ENCODE results near the gene RNF38.
"Not testable (repeated sequence)": the region's sequence is repeated elsewhere in the genome, so short reads cannot be mapped to it uniquely, and the experiment has no call there.

RNF38 gene

DNA sequence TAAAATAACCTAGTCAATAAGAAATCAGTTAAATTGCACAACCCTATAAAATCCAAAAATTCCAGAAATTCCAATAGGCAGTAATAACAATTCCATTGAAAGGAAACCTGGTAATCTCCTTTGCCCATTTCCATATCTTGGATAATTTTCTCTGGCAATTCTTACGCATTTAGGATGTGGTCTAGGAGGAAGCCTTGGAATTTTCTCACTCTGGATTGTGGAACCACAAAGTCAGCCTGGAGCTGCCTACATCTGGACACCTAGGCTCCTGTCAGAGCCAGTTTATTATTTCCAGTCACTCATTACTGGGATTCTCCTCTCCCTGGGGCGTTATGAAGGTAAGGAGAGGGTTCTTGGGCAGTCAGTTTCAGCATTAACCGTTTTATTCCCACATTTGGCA is 101.5 kb downstream of the RNF38 start:
- in situ Hi-C loops (cut with MboI; ENCODE audit: low sequenced_read_pairs), result no loop called here

DNA sequence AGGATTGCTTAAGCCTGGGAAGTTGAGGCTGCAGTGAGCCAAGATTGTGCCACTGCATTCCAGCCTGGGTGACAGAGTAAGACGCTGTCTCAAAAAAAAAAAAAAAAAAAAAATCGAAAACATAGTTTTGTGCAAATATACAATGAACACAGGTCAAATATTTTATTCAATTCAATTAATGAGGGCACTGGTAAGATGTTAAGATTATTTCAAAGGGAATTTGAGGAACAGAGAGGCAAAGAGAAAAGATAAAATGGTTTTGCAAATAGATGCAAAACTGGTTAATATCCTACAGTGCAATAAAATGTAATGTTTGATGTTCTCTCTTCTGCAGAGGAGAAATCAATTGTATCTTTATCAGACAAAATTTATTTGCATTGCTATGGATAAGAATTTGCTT is 102.3 kb downstream of the RNF38 start:
- in situ Hi-C loops (cut with MboI; ENCODE audit: low sequenced_read_pairs), result no loop called here

DNA sequence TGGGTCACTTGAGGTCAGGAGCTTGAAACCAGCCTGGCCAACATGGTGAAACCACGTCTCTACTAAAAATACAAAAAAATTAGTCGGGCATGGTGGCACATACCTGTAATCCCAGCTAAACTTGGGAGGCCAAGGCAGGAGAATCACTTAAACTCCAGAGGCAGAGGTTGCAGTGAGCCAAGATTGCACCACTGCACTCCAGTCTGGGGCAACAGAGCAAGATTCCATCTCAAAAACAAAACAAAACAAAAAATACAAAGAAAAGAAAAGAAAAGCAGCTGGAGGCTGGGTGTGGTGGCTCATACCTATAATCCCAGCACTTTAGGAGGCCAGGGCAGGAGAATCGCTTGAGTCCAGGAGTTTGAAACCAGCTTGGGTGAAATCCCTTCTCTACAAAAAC is 105.1 kb downstream of the RNF38 start:
- in situ Hi-C loops (cut with MboI; ENCODE audit: low sequenced_read_pairs), result not testable (repeated sequence)

DNA sequence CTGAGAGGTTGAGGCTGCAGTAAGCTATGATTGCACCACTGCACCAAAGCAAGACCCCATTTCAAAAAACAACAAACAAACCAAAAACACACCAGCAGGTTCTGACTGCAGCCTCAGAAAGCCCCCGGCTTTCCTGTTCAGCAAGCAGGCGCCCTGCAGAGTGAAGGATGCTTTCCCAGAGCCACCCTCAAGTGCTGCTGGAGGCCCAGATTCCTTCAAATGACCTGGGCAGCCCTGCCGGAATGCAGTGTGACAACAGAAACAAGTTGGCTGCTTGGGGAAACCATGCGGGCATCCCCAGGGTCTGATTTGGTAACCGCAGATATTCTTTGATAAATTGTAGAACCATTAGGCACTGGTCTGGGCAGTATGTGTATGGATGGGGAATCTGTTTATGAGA is 106.2 kb downstream of the RNF38 start:
- in situ Hi-C loops (cut with MboI; ENCODE audit: low sequenced_read_pairs), result no loop called here

DNA sequence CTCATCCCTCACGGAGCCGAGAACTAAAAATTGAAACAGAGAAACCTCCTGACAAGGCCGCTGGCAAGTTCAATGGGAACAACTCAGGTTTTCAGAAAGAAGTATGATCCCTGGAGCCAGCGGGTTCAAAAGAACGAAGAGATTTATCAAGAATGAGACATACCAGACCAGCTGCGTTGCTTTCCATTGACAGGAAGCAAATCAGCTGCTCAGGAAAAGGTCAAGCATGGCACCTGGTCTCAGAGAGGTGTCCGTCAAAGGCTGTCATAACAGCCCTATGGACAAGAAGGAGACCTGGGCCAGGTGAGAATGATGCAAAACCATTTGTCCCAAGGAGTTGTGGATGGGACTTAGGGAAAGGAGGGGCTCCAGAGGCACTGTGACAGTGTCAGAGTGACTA is 106.9 kb downstream of the RNF38 start:
- in situ Hi-C loops (cut with MboI; ENCODE audit: low sequenced_read_pairs), result no loop called here

DNA sequence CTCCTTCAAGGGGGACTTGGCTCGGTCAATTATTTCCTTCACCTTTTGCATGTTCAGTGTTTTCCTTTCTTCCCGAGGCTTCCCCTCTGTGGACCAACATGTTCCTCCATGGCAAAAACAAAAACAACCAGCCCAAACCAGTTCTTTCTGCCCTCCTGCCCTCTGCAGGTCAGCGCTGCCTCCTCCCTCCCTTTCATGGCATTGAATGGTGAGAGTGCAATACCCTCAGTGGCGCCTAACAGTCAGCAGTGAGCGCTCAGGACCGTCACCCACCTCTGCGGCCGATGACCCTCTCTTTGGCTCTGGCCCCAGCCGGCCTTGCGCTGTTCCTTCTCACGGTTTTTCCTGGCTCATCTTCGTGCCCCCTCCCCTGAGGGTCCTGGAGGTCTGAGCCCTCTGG is 107.4 kb downstream of the RNF38 start:
- in situ Hi-C loops (cut with MboI; ENCODE audit: low sequenced_read_pairs), result no loop called here

DNA sequence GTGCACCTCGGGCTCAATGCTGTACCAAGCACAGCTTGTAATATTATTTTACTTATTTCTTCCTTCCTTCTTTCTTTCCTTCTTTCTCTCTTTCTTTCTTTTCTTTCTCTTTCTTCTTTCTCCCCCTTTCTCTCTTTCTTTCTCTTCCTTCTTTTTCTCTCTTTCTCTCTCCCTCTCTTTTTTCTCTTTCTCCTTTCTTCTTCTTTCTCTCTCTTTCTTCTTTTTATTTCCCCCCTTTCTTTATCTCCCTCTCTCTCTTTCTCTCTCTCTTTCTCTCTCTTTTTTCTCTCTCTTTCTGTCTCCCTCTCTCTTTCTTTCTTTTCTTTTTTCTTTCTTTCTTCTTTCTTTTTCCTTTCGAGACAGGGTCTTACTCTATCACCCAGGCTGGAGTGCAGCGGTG is 109.1 kb downstream of the RNF38 start:
- in situ Hi-C loops (cut with MboI; ENCODE audit: low sequenced_read_pairs), result no loop called here

DNA sequence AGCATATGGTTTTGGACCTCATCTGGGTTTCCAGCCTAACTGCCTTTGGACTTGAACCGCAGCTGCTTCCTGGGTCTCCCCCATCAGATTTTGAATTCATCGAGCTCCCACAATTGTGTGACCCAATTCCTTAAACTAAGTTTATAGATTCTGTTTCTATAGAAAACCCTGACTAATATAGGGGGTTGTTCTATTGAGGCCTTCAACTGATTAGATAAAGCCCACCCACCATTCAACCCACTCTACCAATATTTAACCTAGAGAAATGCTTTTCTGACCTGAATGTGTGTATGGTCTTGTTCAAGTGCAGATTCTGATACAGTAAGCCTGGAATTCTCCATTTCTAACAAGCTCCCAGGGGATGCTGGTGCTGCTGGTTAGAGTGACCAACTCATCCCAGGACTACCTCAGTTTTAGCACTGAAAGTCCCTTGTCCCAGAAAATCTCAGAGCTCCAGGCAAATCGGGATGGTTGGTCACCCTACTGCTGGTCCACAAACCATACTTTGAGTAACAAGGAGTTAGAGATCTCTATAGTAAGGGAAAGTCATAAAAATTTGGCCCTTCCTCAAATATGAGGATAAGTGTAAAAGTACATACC is 110.1 kb downstream of the RNF38 start:
- in situ Hi-C loops (cut with MboI; ENCODE audit: low sequenced_read_pairs), result no loop called here

DNA sequence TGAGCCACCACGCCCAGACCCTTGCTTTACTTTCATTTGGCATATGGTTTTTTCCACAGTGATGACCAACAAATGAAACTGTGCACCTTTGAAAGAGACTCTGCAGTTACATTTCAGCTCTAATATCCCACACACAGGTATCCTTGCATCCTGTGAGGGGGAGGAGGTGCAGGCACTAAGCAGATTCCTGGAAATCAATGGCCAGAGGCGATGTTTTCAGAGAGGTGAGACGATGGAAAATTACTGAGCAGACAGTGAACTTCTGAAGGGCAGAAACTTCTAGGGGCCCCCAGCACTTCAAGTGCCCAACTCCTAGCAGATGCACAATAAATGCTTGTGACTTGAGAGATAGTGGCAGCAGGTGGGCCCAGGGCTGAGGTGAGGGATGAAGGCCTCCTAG is 112.0 kb downstream of the RNF38 start:
- in situ Hi-C loops (cut with MboI; ENCODE audit: low sequenced_read_pairs), result no loop called here
